Epidermal melanocyte (primary cell): ENCODE results near the gene STXBP5.

Experiments used
- DNase-seq: peaks from one replicate; pipeline ENCODE4 v3.0.0; 2011; ENCODE audit warnings: low spot score; ENCODE audit not compliant: insufficient read length

STXBP5 gene

GRCh38 chr6:147209762-147210449 lies 5.7 kb downstream of the STXBP5 start:
- no peak for DNase-seq

DNA sequence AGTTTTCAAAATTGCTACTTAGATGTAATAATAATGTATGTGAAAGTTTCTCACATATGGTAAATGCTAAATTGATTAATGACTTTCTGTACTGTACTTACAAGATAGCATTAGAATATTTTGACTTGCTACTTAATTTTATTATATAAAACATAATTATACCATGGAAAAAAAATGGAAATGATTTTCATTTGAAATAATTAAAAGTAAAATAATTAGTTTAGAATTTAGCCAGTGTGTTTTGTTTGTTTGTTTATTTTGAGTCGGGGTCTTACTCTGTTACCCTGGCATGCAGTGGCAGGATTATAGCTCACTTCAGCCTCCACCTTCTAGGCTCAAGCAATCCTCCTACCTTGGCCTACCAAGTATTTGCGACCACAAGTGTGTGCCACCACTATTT lies 7.1 kb downstream of the STXBP5 start:
- no peak for DNase-seq

DNA sequence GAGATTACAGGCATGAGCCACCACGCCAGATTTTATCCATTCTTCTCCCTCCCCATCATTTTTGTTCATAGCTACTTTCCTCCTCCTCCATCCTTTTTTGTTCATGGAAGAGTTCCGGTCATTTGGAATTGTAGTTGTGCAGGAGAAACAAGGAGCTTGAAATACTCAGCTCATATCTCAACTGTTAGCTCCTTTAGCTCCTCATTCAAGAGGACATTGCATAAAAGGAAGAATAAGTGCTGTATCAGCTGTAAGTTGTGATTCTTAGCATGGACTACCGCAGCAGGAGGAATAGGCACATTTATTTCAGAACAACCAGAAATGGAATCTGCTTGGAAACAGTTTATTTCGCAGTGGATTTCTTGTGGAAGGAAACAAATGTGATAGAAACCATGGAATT lies 7.6 kb downstream of the STXBP5 start:
- no peak for DNase-seq

DNA sequence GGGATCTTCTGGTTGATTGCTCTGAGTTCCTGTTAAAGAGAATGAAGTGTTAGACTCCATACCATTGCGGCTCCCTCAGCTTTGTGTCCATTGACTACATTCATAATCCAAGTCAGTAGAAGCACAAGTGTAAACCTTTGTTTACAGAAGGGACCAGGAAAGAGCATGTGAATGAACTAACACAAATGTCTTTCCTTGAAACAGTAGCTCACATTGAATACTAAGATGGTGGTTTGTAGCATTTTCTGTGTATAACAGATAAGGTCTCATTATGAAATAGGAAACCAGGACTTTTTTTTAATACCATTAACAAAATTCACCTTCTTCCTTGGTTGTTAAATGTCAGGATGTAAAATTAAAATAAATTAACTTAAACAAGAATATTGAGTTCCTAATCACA lies 8.4 kb downstream of the STXBP5 start:
- no peak for DNase-seq

DNA sequence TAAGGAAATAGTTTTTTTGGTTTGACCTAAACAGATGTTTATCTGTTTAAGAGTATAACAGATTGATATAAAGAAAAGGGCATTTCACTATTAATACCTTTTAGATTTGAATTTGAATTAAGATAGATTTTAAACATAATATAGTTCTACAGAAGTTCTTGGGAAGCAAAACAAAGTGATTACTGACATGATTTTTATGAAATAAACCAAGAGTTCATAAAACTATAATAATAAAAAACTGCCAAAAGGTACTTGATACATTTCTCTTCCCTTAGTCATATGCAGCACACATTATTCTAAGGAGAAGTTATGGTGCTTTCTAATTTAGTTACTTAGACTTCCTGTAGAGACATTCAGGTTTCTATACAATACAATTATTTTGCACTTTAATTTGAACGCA lies 9.6 kb downstream of the STXBP5 start:
- no peak for DNase-seq

DNA sequence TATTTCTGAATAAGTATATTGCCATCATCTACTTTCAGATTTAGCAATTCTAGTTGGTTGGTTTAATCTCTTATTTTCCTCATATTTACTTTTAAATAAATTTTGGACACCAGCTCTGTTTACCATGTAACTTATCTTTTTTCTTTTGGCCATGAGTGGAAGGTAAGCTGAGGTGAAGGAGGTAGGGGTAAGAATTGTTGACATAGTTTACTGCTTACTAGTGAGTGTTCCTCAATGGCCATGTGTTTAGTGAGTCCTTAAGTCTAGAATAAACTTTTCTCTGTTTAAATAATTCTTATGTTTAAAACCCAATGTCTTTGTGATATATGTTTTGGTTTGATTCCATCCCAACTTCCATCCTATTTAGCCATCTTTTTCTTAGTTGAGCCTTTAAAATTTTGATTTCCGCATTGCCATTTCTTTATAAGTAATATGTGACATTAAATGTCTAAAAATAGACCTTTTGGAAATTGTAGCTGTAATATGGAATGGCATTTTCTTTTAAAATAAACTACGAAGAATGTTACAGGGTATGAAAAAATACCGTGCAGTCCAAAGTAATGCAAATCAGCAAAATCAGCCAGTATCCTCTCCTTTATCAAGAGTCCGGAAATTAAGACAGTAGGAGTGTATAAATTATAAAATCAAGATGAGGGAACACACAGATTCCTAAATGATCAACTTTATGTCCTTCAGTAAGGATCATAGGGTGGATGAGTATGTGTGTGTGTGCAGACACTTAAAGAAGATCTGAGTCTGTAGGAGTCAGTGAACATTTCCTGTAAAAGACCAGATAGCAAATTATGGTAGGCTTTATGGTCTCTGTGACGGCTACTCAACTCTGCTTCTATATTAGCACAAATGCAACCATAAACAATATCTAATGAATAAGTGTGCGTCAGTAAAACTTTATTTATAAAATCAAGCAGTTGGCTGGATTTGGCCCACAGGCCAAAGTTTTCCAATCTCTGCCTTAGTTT lies 10.3 kb downstream of the STXBP5 start:
- DNase-seq = no peak

DNA sequence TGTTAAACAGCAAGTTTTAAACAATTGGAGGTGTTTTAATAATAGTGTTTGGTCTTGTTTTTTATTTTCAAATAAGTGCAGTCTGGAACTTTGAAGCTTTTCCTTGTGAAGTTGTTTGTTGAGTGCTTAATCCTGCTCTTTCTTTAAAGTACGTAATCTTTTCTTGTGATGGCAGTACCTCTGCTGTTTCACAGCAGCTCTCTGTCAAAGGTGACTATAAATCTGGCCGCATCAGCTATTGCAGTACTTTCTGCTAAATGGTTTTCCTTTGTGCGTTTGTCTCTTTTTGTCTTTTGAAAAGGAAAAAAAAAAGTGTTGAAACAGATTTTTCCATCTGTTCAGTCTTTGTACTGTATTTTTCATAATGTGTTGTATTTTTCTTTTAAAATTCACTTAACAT lies 12.7 kb downstream of the STXBP5 start:
- DNase-seq = no peak

GRCh38 chr6:147217840-147218404 lies 13.7 kb downstream of the STXBP5 start:
- no peak for DNase-seq

DNA sequence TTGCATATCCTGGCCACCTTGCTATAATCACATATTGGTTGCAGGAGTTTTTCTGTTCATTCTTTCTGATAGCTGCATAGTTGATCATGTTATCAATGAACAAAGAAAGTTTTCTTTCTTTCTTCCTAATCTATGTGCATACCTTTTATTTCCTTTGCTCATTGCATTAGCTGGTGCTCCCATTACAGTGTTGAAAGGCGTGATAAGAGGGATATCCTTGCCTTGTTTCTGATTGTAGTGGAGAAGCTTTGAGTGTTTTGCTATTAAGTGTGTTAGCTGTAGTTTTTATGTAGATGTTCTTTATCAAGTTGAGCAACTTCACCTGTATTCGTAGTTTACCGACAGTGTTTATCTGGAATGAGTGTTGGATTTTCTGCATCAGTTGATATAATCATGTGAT lies 14.6 kb downstream of the STXBP5 start:
- DNase-seq = no peak

DNA sequence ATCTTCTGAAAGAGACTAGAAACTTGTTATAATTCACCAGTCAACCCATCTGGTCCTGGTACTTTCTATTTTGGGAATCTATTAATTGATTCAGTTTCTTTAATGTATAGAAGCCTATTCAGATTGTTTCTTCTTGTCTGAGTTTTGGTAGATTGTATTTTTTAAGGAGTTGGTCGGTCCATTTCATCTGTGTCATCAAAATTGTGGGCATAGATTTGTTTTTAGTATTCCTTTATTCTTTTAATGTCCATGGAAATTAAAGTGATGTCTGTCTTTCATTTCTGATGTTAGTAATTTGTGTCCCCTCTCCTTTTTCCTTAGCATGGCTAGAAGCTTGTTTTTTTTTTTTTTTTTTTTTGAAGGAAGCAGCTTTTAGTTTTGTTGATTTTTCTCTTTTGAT lies 15.2 kb downstream of the STXBP5 start:
- DNase-seq = no peak

- no peak for DNase-seq
Measured at GRCh38 chr6:147220345-147220744, 16.1 kb downstream of the STXBP5 start.

DNA sequence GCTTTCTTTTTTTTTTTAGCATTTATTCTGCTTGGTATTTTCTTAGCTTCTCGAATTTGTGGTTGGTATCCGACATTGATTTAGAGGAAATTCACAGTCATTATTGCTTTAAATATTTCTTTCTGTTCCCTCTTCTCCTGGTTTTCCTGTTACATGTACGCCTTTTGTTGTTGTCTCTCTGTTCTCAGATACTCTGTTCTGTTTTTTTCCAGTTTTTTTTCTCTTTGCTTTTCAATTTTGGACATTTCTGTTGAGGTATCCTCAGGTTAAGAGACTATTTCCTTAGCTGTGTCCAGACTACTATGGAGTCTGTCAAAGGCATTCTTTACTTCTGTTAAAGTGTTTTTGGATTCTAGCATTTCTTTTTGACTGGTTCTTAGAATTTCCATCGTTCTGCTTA lies 17.5 kb downstream of the STXBP5 start:
- no peak for DNase-seq

DNA sequence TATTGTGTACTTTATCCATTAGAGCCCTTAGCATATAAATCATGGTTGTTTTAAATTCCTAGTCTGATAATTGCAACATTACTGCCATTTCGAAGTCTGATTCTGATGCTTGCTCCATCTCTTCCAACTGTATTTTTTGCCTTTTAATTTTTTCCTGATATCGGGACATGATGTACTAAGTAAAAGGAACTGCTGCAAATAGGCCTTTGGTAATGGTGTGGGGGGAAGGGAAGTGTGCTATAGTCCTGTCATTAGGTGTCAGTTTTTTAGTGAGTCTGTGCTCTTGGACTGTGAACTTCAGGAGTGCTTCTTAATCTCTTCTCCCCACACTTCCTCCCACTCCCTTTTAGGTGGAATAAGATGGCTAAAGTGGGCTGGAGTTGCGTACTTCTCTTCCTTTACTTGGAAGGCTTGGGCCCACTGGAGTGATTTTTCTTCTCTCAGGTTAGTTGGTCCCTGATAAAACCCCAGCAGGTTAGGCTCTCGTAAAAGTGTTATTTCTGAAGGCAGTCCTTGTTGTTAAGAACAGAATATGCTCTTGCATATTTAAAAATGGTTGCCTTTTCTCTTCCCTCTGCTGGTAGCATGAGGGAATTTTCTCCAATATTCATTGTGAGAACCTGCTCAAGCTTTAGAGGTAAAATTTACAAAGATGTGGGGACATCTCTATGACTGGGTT lies 18.1 kb downstream of the STXBP5 start:
- DNase-seq = no peak

DNA sequence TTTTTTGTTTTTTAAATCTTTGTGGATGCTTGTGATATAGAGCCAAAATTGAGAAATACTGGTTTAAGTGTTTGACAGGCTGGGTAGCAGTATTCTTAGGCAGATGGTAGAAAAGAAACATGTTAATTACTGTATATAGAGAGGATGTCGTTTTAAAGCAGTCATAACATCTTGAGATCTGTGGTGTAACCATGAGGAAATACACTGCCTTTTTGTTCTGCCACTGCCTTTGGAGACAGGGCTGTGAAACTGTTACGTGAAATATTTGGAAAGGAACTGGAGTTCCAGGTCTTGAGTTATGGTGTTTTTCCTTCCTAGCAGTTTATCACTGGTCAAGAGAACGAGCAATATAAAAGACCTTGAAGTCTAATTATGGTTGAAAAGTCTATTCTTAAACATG lies 19.5 kb downstream of the STXBP5 start:
- DNase-seq = no peak

DNA sequence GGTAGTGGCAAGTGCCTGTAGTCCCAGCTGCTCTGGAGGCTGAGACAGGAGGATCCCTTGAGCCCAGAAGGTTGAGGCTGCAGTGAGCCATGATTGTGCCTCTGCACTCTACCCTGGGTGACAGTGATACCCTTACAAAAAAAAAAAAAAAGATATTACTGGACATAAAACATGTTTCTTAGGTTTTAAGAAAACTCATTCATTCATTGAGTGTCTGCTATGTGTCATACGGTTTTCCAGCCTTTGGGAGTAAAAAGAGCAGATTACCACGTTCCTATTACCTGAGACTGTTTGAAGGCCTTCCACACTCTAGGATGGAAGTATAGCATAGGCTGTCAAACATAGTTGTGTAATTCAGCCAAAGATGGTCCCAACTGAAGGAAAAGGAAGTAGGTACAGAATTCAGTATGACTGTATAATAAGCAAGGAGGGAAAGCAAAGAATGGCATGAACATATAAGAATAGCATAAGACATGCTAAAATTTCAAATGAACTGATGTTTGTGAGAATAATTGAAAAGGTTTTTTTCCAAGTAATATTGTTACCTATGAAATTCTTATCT lies 22.0 kb downstream of the STXBP5 start:
- DNase-seq = no peak

DNA sequence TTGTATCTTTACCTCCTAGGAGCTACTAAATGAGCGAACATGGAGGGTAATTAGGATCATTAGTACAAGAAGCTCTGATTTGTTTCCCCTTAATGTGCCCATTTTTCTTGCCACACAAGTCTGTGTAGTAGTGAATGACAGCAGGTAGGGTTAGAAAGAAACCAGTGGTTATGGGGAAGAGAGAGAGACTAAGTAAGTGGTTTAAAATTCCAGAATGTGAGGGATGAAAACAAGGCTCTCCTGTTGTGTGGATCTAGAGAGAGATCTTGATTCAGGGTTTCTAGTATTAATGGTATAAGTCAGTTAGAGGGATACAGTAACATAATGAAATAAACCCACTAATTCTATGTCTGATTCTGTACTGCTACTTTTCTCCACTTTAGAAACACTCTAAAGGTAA lies 22.7 kb downstream of the STXBP5 start:
- no peak for DNase-seq

GRCh38 chr6:147227770-147228320 lies 23.6 kb downstream of the STXBP5 start:
- DNase-seq = no peak

- no peak for DNase-seq
Measured at GRCh38 chr6:147231589-147231988, 27.4 kb downstream of the STXBP5 start.

GRCh38 chr6:147234685-147235084 lies 30.5 kb downstream of the STXBP5 start:
- DNase-seq = no peak

GRCh38 chr6:147238164-147238563 lies 33.9 kb downstream of the STXBP5 start:
- DNase-seq = no peak

GRCh38 chr6:147238906-147239305 lies 34.7 kb downstream of the STXBP5 start:
- no peak for DNase-seq
